Effector memory CD4-positive, alpha-beta T cell (primary cell): ENCODE data around the gene FLT4.

Experiments used
- DNase-seq, 3 donors: peaks; one replicate each; pipeline ENCODE4 v3.0.0-alpha.2; 2020
- H3K27ac ChIP-seq: 2 replicates; pipeline ENCODE4 v1.7.0; 2013; ENCODE audit warnings: mild to moderate bottlenecking, low read length, moderate library complexity; ENCODE audit not compliant: insufficient read depth, poor library complexity, severe bottlenecking
- H3K27me3 ChIP-seq: replicated peaks from 2 replicates; pipeline ENCODE4 v1.7.0; 2013; ENCODE audit warnings: mild to moderate bottlenecking, low read length; ENCODE audit not compliant: insufficient read depth, control insufficient read depth, poor library complexity, severe bottlenecking
- H3K36me3 ChIP-seq: 2 replicates; pipeline ENCODE4 v1.7.0; 2013; ENCODE audit warnings: mild to moderate bottlenecking, low read length, moderate library complexity; ENCODE audit not compliant: control insufficient read depth, insufficient read depth
- H3K4me1 ChIP-seq: 2 replicates; pipeline ENCODE4 v1.7.0; 2013; ENCODE audit warnings: low read length, mild to moderate bottlenecking; ENCODE audit not compliant: control insufficient read depth, insufficient read depth, poor library complexity, severe bottlenecking
- H3K4me3 ChIP-seq: 2 replicates; pipeline ENCODE4 v1.7.0; 2013; ENCODE audit warnings: low read length, low read depth, mild to moderate bottlenecking; ENCODE audit not compliant: insufficient read depth, poor library complexity, severe bottlenecking
- H3K9me3 ChIP-seq: 2 replicates; pipeline ENCODE4 v1.7.0; 2013; ENCODE audit warnings: mild to moderate bottlenecking, low read length, moderate library complexity; ENCODE audit not compliant: control insufficient read depth

FLT4 gene

DNA sequence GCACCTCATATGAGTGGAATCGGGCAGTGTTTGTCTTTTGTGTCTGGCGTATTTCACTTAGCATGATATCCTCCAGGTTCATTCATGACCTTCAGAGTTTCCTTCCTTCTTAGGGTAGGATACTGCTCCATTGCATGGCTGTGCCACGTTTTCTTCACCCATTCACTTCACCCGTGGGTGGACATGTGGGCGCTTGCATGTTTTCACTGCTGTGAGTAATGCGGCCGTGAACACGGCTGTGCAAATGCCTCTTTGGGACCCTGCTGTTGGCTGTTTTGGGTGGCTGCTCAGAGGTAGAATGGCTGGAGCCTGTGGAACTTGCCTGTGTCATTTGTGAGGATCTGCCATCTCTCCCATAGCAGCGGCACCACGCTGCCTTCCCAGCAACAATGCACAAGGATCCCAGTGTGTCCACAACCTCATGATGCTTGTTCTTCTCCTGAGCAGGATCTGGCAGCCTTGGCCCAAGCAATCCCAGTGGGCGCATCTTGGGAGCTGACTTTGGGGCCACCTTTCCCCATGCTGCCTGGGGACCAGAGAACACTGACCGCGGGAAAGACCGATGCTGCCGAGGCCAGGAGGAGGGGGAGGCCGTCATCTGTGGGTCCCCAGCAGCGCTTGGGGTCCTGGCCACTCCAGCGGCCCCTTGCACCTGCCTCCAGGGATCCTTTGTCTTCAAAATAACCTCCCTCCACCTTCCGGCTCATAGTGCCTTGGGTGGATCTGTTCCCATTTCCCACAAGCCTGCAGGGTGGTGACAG lies 55.8 kb downstream of the FLT4 start:
- Histone ChIP-seq H3K4me1 (peaks cover 2% of the 10 kb centered on the region), H3K36me3 (no peaks in the 10 kb centered on the region), H3K9me3 (no peaks in the 10 kb centered on the region), H3K27ac (no peak overlapping the region), H3K27me3 (peaks cover 22% of the 10 kb centered on the region), H3K4me3 (no peak overlapping the region)
- no peak for DNase-seq

DNA sequence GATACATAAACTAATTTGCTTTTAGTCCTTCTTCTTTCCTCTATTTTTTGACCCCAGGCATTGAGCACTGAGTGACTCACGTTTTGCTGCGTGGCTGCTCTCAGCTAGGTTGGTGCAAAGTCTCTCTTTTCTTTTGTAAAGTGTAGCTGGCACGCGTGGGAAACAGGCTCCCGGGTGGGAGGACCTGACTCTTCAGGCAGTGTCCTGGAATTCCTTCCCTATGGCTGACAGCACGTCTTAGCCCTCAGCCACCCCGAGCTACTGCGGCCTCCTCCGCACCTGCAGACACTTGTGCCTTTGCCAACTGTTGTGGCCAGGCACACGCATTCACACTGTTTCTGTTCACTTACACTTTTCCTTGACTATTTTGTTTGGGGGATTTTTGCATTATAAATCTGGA lies 57.2 kb downstream of the FLT4 start:
- Histone ChIP-seq H3K27me3 (peaks cover 22% of the 10 kb centered on the region), H3K9me3 (no peaks in the 10 kb centered on the region), H3K36me3 (no peaks in the 10 kb centered on the region), H3K27ac (no peak overlapping the region), H3K4me3 (no peak overlapping the region), H3K4me1 (peaks cover 2% of the 10 kb centered on the region)
- no peak for DNase-seq

GRCh38 chr5:180591311-180591887 lies 58.0 kb downstream of the FLT4 start, which contains the start of gene SCGB3A1:
Gene SCGB3A1, minus strand, starts transcription at chr5:180591499. Its CDS starts 37 bp downstream, at chr5:180591462.
- Histone ChIP-seq H3K36me3 (no peaks in the 10 kb centered on the region), H3K27ac (no peak within 1 kb of the TSS), H3K4me3 (peak within 1 kb of the TSS; percentile 17), H3K9me3 (no peaks in the 10 kb centered on the region), H3K4me1 (peaks cover 2% of the 10 kb centered on the region), H3K27me3 (peaks cover 22% of the 10 kb centered on the region)
- DNase-seq: no peak

DNA sequence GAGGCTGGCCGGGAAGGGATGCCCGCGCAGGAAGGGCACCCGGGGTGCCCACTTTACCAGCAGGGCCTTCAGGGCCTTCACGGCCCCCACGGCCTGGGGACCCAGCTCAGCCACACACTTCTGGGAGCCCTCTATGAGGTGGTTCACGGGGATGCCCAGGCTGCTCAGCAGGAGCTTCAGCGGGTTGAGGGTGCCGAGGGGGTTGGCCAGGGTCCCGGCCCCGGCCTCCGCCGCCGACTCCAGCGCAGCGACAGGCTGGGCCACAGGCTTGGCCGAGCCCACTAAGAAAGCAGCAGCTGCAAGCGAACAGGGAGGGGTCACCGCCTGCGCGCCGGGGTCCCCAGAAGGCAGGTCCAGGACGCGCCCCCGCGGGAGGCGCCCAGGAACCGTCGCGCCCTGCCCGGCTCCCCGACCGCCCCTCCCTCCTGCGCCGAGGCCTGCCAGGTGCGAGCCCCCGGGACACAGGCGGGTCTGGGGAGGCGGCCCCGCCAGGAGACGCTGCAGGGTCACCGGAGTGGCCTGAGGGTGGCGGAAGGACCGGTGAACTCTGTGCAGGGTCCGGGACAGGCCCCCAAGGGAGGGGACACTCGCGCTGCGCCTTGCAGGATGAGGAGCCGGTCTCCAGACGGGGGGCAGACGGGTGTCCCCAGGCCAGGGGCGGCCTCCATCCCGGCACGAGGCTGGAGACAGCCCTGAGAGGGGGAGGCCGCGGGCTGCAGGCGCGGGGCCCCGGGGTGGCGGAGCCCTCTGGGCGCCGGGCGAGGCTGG lies 58.7 kb downstream of the FLT4 start:
- peaks cover 22% of the 10 kb centered on the region for H3K27me3 ChIP-seq
- no peak for DNase-seq

DNA sequence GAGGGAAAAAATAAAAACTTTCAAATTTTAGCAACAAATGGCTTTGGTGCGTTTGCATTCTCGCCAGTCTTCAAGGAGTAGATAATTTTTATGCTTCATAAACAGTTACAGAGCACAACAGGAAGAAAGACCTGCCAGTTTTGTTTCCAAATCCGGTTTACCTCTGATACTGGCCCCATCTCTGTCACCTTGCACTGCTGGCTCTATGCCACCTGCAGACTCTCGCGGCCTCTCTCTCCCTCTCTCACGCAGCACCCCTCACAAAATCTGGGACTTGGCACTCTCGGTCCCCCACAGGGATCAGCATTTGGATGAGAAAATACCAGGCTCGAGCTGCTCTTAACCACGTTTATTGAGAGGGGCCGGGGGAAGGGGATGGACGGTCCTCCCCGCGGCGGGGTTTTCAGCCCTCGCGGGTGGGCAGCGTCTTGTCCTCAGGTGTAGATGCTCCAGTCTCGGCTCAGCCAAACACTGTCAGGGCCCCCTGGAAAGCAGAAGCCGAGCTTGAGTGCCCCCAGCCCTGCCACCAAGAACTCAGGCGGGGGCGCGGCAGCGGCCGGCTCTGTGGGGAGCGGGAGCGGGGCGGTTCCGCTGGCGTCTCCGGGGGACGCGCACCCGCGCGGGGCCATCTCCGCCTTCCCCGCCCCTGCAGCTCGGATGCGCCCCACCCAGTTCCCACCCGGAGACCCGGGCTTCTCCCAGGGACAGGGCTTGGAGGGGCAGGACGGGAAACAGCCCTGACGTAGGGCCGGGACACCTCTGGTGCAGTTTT lies 59.4 kb downstream of the FLT4 start:
- H3K27me3 ChIP-seq: peaks cover 22% of the 10 kb centered on the region
- peak overlapping the region; percentile 17 for H3K4me3 ChIP-seq

More for the DNA sequence above, 58.7 kb downstream of the FLT4 start:
- peak overlapping the region; percentile 17 for H3K4me3 ChIP-seq
- H3K27ac ChIP-seq: no peak overlapping the region
- peaks cover 2% of the 10 kb centered on the region for H3K4me1 ChIP-seq
- H3K36me3 ChIP-seq: no peaks in the 10 kb centered on the region
- H3K9me3 ChIP-seq: no peaks in the 10 kb centered on the region

DNA sequence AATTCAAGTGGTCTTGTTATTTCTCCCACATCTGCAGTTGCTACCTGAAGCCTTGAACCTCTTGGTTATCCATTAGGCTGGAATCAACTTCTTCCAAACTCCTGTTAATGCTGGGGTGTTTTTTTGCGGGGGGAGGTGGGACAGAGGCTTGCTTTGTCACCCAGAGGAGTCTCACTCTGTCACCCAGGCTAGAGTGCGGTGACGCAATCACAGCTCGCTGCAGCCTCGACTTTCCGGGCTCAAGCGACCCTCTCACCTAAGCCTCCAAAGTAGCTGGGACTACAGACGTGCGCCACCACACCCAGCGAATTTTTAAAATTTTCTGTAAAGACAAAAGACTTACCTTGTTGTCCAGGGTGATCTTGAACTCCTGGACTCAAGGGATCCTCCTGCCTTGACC lies 62.5 kb downstream of the FLT4 start:
- no peak for DNase-seq
- Histone ChIP-seq H3K4me1 (peaks cover 2% of the 10 kb centered on the region), H3K36me3 (no peaks in the 10 kb centered on the region), H3K9me3 (no peaks in the 10 kb centered on the region), H3K4me3 (no peak overlapping the region), H3K27me3 (peaks cover 21% of the 10 kb centered on the region), H3K27ac (no peak overlapping the region)

More for the DNA sequence above, 59.4 kb downstream of the FLT4 start:
- no peaks in the 10 kb centered on the region for H3K9me3 ChIP-seq
- H3K4me1 ChIP-seq: peaks cover 2% of the 10 kb centered on the region
- no peak for DNase-seq
- H3K36me3 ChIP-seq: no peaks in the 10 kb centered on the region
- H3K27ac ChIP-seq: no peak overlapping the region

- Histone ChIP-seq H3K4me1 (peaks cover 2% of the 10 kb centered on the region), H3K27me3 (peaks cover 14% of the 10 kb centered on the region), H3K36me3 (no peaks in the 10 kb centered on the region), H3K9me3 (no peaks in the 10 kb centered on the region), H3K27ac (no peak overlapping the region), H3K4me3 (no peak overlapping the region)
- no peak for DNase-seq
These were observed 63.2 kb downstream of the FLT4 start for GRCh38 chr5:180586204-180586603.

DNA sequence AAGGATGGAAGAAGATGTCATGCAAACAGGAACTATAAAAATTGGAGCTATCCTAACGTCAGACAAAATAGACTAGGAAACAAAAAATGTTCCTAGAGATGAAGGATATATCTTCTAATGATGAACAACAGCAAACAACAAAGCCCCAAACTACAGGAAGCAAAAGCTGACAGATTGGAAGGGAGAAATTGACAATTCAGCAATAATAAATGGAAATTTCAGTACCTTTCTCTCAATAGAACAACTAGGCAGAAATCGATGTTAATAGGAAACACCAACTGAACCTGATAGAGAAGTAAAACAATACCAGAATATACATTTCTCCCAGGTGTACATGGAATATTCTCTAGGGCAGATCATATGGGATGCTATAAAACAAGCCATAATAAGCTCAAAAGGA lies 65.7 kb downstream of the FLT4 start:
- Histone ChIP-seq H3K27me3 (no peaks in the 10 kb centered on the region), H3K4me1 (no peaks in the 10 kb centered on the region), H3K9me3 (no peaks in the 10 kb centered on the region), H3K36me3 (no peaks in the 10 kb centered on the region), H3K4me3 (no peak overlapping the region), H3K27ac (no peak overlapping the region)
- DNase-seq: no peak

GRCh38 chr5:180580681-180581080 lies 68.7 kb downstream of the FLT4 start:
- H3K4me3 ChIP-seq: no peak overlapping the region

More at GRCh38 chr5:180580681-180581080, 68.7 kb downstream of the FLT4 start:
- no peak for DNase-seq
- no peaks in the 10 kb centered on the region for H3K27me3 ChIP-seq
- no peak overlapping the region for H3K27ac ChIP-seq
- no peaks in the 10 kb centered on the region for H3K9me3 ChIP-seq
- no peaks in the 10 kb centered on the region for H3K36me3 ChIP-seq
- H3K4me1 ChIP-seq: no peaks in the 10 kb centered on the region
